ENCODE results near the gene BTBD6. TPM values are rescaled to one million over a fixed set of nuclear protein-coding genes. Genes with fewer than 3 reads are reported as not detected.

BTBD6 gene
- total RNA-seq, 2 donors from 2014 or later, result 26.9 to 34.9 TPM

DNA sequence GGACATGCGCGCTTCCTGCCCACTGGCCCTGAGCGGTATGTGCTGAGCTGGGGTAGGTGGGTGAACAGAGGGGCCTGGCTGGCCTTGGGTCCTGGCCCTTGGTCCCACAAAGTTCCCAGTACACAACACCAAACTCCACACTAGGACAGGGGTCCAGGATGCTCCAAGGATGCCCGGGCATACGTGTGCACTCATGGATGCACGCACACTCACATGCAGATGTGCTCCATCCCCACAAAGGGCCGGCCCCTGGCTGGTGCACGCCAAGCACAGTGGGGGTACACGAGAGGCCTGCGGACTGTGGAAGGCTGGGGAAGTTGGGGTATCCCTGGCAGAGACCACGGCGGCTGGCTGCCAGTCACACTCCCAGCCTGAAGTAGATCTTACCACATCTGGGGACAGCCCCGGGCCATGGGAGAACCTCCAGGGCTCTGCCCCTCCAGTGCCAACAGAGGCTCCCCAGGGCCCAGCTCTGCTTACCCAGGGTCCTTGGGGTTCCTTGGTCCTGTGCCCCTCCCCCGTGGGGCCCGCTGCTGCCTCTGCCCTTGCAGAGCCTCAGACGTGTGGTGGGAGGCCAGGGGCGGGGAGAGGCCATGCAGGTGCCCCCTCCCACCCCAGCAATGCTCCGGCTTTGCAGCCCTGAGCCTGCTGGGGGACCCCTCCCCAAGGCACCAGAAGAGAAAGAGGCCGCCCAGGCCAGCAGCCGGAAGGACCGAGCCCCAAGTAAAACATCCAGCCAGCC lies 43.2 kb upstream of the BTBD6 start:
- peak overlapping the region in 1 of 2 donors; percentile 49 for H3K27ac ChIP-seq
- no peaks in the 10 kb centered on the region for H3K9me3 ChIP-seq
- DNase-seq (ENCODE audit: low spot score), result no peak
- no peaks in the 10 kb centered on the region for H3K27me3 ChIP-seq
- peaks cover 3% of the 10 kb centered on the region for H3K36me3 ChIP-seq
- TF ChIP-seq, protein P1, sequence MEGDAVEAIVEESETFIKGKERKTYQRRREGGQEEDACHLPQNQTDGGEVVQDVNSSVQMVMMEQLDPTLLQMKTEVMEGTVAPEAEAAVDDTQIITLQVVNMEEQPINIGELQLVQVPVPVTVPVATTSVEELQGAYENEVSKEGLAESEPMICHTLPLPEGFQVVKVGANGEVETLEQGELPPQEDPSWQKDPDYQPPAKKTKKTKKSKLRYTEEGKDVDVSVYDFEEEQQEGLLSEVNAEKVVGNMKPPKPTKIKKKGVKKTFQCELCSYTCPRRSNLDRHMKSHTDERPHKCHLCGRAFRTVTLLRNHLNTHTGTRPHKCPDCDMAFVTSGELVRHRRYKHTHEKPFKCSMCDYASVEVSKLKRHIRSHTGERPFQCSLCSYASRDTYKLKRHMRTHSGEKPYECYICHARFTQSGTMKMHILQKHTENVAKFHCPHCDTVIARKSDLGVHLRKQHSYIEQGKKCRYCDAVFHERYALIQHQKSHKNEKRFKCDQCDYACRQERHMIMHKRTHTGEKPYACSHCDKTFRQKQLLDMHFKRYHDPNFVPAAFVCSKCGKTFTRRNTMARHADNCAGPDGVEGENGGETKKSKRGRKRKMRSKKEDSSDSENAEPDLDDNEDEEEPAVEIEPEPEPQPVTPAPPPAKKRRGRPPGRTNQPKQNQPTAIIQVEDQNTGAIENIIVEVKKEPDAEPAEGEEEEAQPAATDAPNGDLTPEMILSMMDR (IDR thresholded peaks at IDR 0.05), result no peak
- H3K4me1 ChIP-seq, result peaks cover 0 to 72% of the 10 kb centered on the region in 2 donors
- no peak overlapping the region for H3K4me3 ChIP-seq

DNA sequence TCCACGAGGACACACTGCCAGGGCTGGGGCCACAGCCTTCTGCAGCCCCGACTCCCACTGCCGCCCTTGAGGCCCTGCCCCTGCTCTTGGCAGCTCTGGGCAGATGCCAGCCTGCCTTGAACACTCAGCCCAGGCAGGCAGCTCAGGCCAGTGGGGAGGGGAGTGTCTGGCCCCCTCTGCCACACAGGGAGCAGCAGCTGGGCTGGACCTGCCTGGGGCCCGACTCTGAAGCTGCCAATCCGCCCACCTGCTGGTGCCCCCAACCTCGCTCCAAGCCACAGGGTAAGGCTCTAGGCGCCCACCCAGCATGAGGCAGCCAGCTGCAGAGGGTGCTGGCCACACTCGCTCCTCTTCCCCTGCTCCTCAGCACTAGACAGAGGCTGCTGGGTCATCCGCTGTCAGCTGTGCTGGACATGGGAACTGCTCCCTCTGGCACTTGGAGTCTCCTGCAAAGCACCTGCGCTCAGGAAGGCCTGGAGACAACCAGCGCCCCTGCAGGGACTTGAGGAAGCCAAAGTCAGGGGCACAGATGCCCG lies 42.6 kb upstream of the BTBD6 start:
- no peak for DNase-seq (ENCODE audit: low spot score)

DNA sequence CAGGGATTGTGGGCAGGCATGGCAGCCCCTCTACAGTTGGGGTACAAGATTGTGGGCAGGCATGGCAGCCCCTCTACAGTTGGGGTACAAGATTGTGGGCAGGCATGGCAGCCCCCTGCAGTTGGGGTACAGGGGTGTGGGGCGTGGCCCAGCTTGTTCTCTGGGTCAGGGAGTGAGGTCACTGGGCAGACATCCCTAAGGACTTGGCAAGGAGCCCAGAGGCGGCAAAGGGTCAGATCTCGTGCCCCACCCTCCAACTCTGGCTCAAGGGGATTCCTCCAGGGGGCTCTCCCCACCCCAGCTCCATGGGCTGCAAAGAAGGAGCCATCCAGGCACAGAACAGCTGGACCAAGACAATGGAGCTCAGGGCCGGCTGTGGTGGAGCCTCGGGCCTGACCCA lies 41.5 kb upstream of the BTBD6 start:
- Histone ChIP-seq H3K4me3 (no peak overlapping the region), H3K36me3 (peaks cover 7% of the 10 kb centered on the region), H3K9me3 (no peaks in the 10 kb centered on the region), H3K27me3 (no peaks in the 10 kb centered on the region), H3K27ac (peak overlapping the region in 1 of 2 donors; percentile 15), H3K4me1 (peaks cover 0 to 59% of the 10 kb centered on the region in 2 donors)
- TF ChIP-seq, protein P1 (IDR thresholded peaks at IDR 0.05), result no peak
- DNase-seq (ENCODE audit: low spot score), result no peak

More for the DNA sequence above, 42.6 kb upstream of the BTBD6 start:
- Histone ChIP-seq H3K36me3 (peaks cover 7% of the 10 kb centered on the region), H3K27ac (peak overlapping the region in 1 of 2 donors; percentile 49), H3K9me3 (no peaks in the 10 kb centered on the region), H3K4me3 (no peak overlapping the region), H3K27me3 (no peaks in the 10 kb centered on the region), H3K4me1 (peaks cover 0 to 71% of the 10 kb centered on the region in 2 donors)
- TF ChIP-seq, protein P1 (IDR thresholded peaks at IDR 0.05), result no peak

DNA sequence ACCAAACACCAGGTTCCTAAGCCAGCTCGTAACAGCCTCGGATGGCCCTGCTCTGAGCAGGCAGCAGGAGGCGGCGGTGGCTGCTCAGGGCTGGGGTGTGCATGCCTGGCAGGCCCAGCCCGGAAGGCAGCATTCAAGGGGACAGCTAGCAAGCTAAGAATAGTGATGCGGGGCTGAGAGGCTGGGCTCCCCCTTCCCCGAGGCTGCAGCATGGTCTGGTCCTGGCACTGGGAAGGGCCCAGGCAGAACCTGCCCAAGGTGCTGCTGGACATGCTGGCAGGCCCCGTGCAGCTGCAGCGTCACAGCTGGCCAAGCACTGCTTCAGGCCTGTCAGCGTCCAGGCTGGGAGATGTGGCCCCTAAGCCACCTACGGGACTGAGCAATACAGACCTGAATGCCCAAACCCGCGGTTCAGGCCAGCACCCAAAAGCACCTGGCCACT lies 40.9 kb upstream of the BTBD6 start:
- TF ChIP-seq, protein P1 (IDR thresholded peaks at IDR 0.05), result peak in 1 of 2 donors; percentile 31
- DNase-seq (ENCODE audit: low spot score), result no peak
- H3K27ac ChIP-seq, result peak overlapping the region in 1 of 2 donors; percentile 15
- H3K4me3 ChIP-seq, result no peak overlapping the region
- H3K27me3 ChIP-seq, result no peaks in the 10 kb centered on the region
- H3K9me3 ChIP-seq, result no peaks in the 10 kb centered on the region
- peaks cover 0 to 53% of the 10 kb centered on the region in 2 donors for H3K4me1 ChIP-seq
- peaks cover 7% of the 10 kb centered on the region for H3K36me3 ChIP-seq

DNA sequence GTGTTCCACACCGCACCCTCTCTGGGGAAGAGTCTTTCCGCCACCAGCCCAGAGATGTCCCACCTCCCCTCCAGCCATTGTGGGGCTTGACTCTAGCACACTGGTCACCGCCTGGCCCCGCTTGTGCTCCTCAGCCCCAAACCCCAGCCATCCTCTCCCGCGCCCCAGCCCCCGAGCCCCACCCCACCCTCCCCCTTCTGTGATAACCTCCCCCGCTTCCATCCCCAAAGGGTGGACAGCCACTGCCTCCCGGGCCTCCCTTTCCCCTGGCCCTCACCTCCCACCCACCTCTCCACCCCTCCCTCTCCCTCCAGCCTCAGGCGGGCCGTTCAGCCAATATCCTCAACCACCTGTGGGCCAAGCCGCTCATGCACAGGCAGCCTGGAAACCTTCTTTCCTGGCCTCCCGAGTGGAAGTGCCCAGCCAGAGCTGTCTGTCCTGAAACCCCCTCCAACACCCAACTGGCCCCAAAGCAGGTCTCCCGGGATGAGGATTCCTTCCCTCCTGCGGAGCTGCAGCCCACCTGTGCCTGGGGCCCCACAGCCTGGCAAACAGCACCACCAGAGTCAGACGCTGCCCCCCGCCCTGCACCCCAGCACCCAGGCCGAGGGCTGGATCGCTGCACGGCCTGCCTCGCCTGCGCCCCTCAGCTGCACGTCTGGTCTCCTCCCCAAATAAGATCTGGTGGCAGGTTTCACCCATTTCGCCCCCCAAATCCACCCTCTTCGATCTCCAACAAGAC lies 40.2 kb upstream of the BTBD6 start:
- Histone ChIP-seq H3K9me3 (no peaks in the 10 kb centered on the region), H3K27ac (no peak overlapping the region), H3K4me3 (no peak overlapping the region), H3K27me3 (no peaks in the 10 kb centered on the region), H3K4me1 (peaks cover 0 to 46% of the 10 kb centered on the region in 2 donors), H3K36me3 (peaks cover 10% of the 10 kb centered on the region)
- TF ChIP-seq, protein P1 (IDR thresholded peaks at IDR 0.05), result no peak
- DNase-seq (ENCODE audit: low spot score), result no peak

All from right atrium auricular region (tissue), 2 donors.